ENCODE data around the gene MIDN.
"Not testable (repeated sequence)": the region's sequence is repeated elsewhere in the genome, so short reads cannot be mapped to it uniquely, and the experiment has no call there.

MIDN gene

DNA sequence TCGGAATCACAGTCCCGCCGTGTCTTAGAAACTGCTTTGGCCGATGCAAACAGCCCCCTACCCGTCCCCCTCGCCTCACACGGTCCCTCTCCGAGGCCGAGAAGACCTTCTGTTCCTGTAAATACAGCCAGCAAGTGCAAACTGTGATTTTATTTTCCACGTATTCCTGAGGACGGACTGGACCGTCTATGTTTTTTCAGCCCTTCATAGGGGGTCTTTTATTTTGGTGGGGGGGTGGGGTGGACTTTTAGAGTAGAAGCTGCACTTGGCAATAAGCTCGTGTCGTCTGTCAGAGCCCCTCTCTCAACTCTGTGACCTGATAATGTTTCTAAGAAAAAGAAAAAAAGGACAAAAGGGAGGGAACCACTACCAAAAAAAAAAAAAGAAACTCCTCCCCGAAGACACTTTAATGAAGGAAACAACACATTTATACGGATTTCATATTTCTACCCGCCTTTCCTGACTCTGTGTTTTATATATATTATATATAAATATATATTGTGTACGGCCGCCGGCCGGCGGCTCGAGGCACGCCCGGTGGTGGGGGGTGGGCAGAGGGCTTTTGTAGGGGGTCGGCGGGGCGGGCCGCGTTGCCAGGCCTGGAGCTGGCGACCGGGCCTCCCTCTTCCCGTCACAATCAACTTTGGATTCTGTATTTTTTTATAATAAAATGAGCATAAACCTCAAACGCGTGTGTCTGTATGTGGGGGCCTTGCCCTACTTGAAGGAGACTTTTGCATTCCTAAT is 52.5 kb downstream of the MIDN start:
- no peaks in the 10 kb centered on the region for H3K4me1 ChIP-seq (ENCODE audit: insufficient read depth, low read length, poor library complexity, severe bottlenecking)
- H3K4me2 ChIP-seq (ENCODE audit: low read depth, low read length, poor library complexity, severe bottlenecking), result no peak overlapping the region
- no peaks in the 10 kb centered on the region for H4K20me1 ChIP-seq (ENCODE audit: insufficient read depth, low read length, poor library complexity, severe bottlenecking)
- H2AFZ ChIP-seq (ENCODE audit: low read length), result no peak overlapping the region
- H3K36me3 ChIP-seq (ENCODE audit: insufficient read depth, low read length), result no peaks in the 10 kb centered on the region
- H3K4me3 ChIP-seq (ENCODE audit: low read length, poor library complexity, severe bottlenecking), result no peak overlapping the region
- H3K9me2 ChIP-seq (replicated peaks; ENCODE audit: low read depth, low read length), result no peaks in the 10 kb centered on the region
- no peaks in the 10 kb centered on the region for H3K27me3 ChIP-seq (ENCODE audit: insufficient read depth, low read length, poor library complexity, severe bottlenecking)
- H3K79me2 ChIP-seq (ENCODE audit: insufficient read depth, low read length), result no peaks in the 10 kb centered on the region
- H3F3A ChIP-seq (ENCODE audit: low read depth), result no peaks in the 10 kb centered on the region
- no peak for TF ChIP-seq EZH2phosphoT487 (IDR thresholded peaks at IDR 0.05; ENCODE audit: borderline replicate concordance)
- TF ChIP-seq, protein P1, sequence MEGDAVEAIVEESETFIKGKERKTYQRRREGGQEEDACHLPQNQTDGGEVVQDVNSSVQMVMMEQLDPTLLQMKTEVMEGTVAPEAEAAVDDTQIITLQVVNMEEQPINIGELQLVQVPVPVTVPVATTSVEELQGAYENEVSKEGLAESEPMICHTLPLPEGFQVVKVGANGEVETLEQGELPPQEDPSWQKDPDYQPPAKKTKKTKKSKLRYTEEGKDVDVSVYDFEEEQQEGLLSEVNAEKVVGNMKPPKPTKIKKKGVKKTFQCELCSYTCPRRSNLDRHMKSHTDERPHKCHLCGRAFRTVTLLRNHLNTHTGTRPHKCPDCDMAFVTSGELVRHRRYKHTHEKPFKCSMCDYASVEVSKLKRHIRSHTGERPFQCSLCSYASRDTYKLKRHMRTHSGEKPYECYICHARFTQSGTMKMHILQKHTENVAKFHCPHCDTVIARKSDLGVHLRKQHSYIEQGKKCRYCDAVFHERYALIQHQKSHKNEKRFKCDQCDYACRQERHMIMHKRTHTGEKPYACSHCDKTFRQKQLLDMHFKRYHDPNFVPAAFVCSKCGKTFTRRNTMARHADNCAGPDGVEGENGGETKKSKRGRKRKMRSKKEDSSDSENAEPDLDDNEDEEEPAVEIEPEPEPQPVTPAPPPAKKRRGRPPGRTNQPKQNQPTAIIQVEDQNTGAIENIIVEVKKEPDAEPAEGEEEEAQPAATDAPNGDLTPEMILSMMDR (conservative IDR thresholded peaks at IDR 0.05; ENCODE audit: low read length), result no peak
- H3K9me3 ChIP-seq (ENCODE audit: insufficient read depth, low read depth, low read length), result no peaks in the 10 kb centered on the region
- no peak overlapping the region for H3K9ac ChIP-seq (ENCODE audit: low read depth, low read length, poor library complexity, severe bottlenecking)

DNA sequence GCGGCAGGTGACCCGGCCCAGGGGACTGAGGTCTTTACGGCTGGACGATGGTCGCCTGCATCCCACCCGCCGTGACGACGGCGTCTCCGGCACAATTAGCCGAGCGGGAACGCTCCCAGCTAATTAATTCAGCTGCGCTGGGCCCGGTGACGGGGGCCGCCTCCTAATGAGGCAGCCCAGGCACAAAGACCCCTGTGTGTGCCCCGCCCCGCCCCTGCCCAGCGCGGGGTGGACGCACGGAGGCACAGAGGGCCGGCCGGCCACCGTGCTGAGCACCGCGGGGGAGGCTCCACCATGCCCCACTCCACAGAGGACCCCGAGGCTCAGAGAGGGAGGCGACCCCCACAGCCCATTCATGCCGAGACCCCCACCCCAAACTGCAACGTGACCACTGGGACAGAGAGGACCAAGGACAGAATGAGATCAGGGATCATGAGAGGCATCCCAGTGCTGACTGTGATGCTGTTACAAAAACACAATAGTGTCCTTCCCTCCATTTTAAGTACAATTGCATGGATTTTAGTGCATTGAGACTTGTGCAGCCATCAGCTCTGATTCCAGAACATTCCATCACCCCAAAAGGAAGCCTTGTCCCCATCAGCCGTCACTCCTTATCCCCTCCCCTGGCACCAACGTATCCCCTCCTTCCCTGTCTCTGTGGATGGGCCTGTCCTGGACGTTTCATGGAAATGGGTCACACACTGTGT is 54.3 kb downstream of the MIDN start:
- Histone ChIP-seq H3K9ac (ENCODE audit: low read depth, low read length, poor library complexity, severe bottlenecking) (no peak overlapping the region), H3K4me2 (ENCODE audit: low read depth, low read length, poor library complexity, severe bottlenecking) (no peak overlapping the region), H3K36me3 (ENCODE audit: insufficient read depth, low read length) (no peaks in the 10 kb centered on the region), H3F3A (ENCODE audit: low read depth) (no peaks in the 10 kb centered on the region), H3K4me3 (ENCODE audit: low read length, poor library complexity, severe bottlenecking) (no peak overlapping the region), H3K9me2 (replicated peaks; ENCODE audit: low read depth, low read length) (no peaks in the 10 kb centered on the region), H2AFZ (ENCODE audit: low read length) (no peak overlapping the region), H3K79me2 (ENCODE audit: insufficient read depth, low read length) (no peaks in the 10 kb centered on the region), H4K20me1 (ENCODE audit: insufficient read depth, low read length, poor library complexity, severe bottlenecking) (no peaks in the 10 kb centered on the region), H3K9me3 (ENCODE audit: insufficient read depth, low read depth, low read length) (no peaks in the 10 kb centered on the region), H3K27me3 (ENCODE audit: insufficient read depth, low read length, poor library complexity, severe bottlenecking) (no peaks in the 10 kb centered on the region), H3K4me1 (ENCODE audit: insufficient read depth, low read length, poor library complexity, severe bottlenecking) (no peaks in the 10 kb centered on the region)
- TF ChIP-seq, protein P1 (conservative IDR thresholded peaks at IDR 0.05; ENCODE audit: low read length), result no peak
- no peak for TF ChIP-seq EZH2phosphoT487 (IDR thresholded peaks at IDR 0.05; ENCODE audit: borderline replicate concordance)

DNA sequence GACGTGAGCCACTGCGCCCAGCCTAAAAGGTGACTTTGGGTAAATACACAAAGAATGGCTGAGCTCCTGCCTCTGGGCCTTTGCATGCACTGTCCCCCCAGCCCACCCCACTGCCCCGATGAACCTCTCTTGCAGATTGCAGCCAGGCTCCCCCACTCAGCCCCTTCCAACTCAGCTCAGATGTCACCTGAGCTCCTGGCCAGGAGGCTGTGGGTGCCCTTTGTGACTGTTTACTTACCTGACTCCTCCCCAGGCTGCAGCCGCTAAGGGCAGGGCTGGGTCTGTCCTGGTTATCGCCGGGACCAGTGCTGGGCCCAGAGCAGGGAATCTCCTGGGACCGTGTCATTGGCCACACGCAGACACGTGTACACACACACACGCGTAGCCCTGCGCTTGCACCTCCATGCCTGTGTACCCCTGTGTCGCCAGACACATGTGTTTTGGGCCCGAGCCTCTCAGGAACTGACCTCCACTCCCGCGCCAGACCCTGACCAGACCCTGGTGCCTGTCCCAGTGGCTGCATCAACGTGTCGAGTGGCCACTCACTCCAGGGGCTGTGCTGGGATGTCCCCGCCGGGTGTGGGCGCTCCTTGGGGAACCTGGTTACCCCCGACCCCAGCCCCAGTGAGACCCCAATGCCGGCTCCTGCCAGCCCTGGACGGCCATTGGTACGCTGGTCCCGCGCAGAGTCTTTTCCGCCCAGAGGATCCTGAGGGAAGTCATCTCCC is 56.0 kb downstream of the MIDN start:
- H3K36me3 ChIP-seq (ENCODE audit: insufficient read depth, low read length), result no peaks in the 10 kb centered on the region
- H3F3A ChIP-seq (ENCODE audit: low read depth), result no peaks in the 10 kb centered on the region
- TF ChIP-seq EZH2phosphoT487 (IDR thresholded peaks at IDR 0.05; ENCODE audit: borderline replicate concordance), result no peak
- H3K4me3 ChIP-seq (ENCODE audit: low read length, poor library complexity, severe bottlenecking), result no peak overlapping the region
- H3K9me3 ChIP-seq (ENCODE audit: insufficient read depth, low read depth, low read length), result no peaks in the 10 kb centered on the region
- no peak overlapping the region for H2AFZ ChIP-seq (ENCODE audit: low read length)
- no peaks in the 10 kb centered on the region for H3K79me2 ChIP-seq (ENCODE audit: insufficient read depth, low read length)
- no peaks in the 10 kb centered on the region for H3K9me2 ChIP-seq (replicated peaks; ENCODE audit: low read depth, low read length)
- H3K4me1 ChIP-seq (ENCODE audit: insufficient read depth, low read length, poor library complexity, severe bottlenecking), result no peaks in the 10 kb centered on the region
- no peaks in the 10 kb centered on the region for H3K27me3 ChIP-seq (ENCODE audit: insufficient read depth, low read length, poor library complexity, severe bottlenecking)
- H3K9ac ChIP-seq (ENCODE audit: low read depth, low read length, poor library complexity, severe bottlenecking), result no peak overlapping the region
- no peak overlapping the region for H3K4me2 ChIP-seq (ENCODE audit: low read depth, low read length, poor library complexity, severe bottlenecking)
- no peaks in the 10 kb centered on the region for H4K20me1 ChIP-seq (ENCODE audit: insufficient read depth, low read length, poor library complexity, severe bottlenecking)

DNA sequence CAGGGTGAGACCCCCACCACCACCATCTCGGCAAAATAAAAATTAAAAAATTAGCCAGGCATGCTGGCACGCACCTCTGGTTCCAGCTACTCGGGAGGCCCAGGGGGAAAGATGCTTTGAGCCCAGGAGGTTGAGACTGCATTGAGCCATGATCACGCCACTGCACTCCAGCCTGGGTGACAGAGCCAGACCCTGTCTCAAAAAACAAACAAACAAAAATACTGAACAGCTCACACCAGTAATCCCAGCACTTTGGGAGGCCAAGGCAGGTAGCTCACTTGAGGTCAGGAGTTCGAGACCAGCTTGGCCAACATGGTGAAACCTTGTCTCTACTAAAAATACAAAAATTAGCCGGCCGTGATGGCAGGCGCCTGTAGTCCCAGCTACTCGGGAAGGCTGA is 57.0 kb downstream of the MIDN start:
- not testable (repeated sequence) for H3K9ac ChIP-seq (ENCODE audit: low read depth, low read length, poor library complexity, severe bottlenecking); H3K9me2 ChIP-seq (replicated peaks; ENCODE audit: low read depth, low read length); H3F3A ChIP-seq (ENCODE audit: low read depth)

More for the DNA sequence above, 57.0 kb downstream of the MIDN start:
- H3K9me3 ChIP-seq (ENCODE audit: insufficient read depth, low read depth, low read length); H4K20me1 ChIP-seq (ENCODE audit: insufficient read depth, low read length, poor library complexity, severe bottlenecking); H3K4me1 ChIP-seq (ENCODE audit: insufficient read depth, low read length, poor library complexity, severe bottlenecking); H2AFZ ChIP-seq (ENCODE audit: low read length); H3K27me3 ChIP-seq (ENCODE audit: insufficient read depth, low read length, poor library complexity, severe bottlenecking); H3K4me3 ChIP-seq (ENCODE audit: low read length, poor library complexity, severe bottlenecking); H3K36me3 ChIP-seq (ENCODE audit: insufficient read depth, low read length); H3K79me2 ChIP-seq (ENCODE audit: insufficient read depth, low read length); H3K4me2 ChIP-seq (ENCODE audit: low read depth, low read length, poor library complexity, severe bottlenecking): not testable (repeated sequence)

Measured in Loucy (cell line).